ENCODE results near the gene BMPR2. TPM values are rescaled to one million over a fixed set of nuclear protein-coding genes. Genes with fewer than 3 reads are reported as not detected.

Gene BMPR2
- total RNA-seq, 1 donor from 2014 or later = 11.8 TPM

GRCh38 chr2:202423139-202423538 is 47.0 kb downstream of the BMPR2 start:
- Histone ChIP-seq H3K4me2 (no peak overlapping the region), H3K27ac (no peak overlapping the region), H3K36me3 (no peaks in the 10 kb centered on the region), H3K4me1 (peaks cover 7% of the 10 kb centered on the region), H3K9me3 (ENCODE audit: low read depth) (no peaks in the 10 kb centered on the region), H2AFZ (replicated peaks) (no peak overlapping the region), H3K79me2 (ENCODE audit: low read depth) (peaks cover 29% of the 10 kb centered on the region), H3K27me3 (no peaks in the 10 kb centered on the region), H3K4me3 (no peak overlapping the region), H4K20me1 (ENCODE audit: low read depth) (no peaks in the 10 kb centered on the region), H3F3A (ENCODE audit: low read depth) (no peaks in the 10 kb centered on the region), H3K9ac (no peak overlapping the region)
- H3K27me3 Mint-ChIP-seq (ENCODE audit: insufficient read depth, low read depth) = no peaks in the 10 kb centered on the region
- H3K36me3 Mint-ChIP-seq = peaks cover 8% of the 10 kb centered on the region
- TF ChIP-seq EZH2 (IDR thresholded peaks at IDR 0.05) = no peak
- TF ChIP-seq CTCF (IDR thresholded peaks at IDR 0.05) = no peak
- TF ChIP-seq EZH2phosphoT487 (IDR thresholded peaks at IDR 0.05) = no peak
- no peak for DNase-seq (ENCODE audit: low spot score)
- H3K9me3 Mint-ChIP-seq = no peaks in the 10 kb centered on the region
- no peak overlapping the region for H3K27ac Mint-ChIP-seq
- H3K4me1 Mint-ChIP-seq = peaks cover 7% of the 10 kb centered on the region
- no peak overlapping the region for H3K4me3 Mint-ChIP-seq

- Histone ChIP-seq H3K36me3 (no peaks in the 10 kb centered on the region), H2AFZ (replicated peaks) (no peak overlapping the region), H3K79me2 (ENCODE audit: low read depth) (peaks cover 18% of the 10 kb centered on the region), H3K9ac (no peak overlapping the region), H3K4me2 (no peak overlapping the region), H3K27me3 (no peaks in the 10 kb centered on the region), H3K4me1 (no peaks in the 10 kb centered on the region), H3K27ac (no peak overlapping the region), H3K9me3 (ENCODE audit: low read depth) (no peaks in the 10 kb centered on the region), H3K4me3 (no peak overlapping the region), H4K20me1 (ENCODE audit: low read depth) (no peaks in the 10 kb centered on the region), H3F3A (ENCODE audit: low read depth) (no peaks in the 10 kb centered on the region)
- Mint-ChIP-seq H3K9me3 (no peaks in the 10 kb centered on the region), H3K4me1 (peaks cover 3% of the 10 kb centered on the region), H3K36me3 (peaks cover 12% of the 10 kb centered on the region), H3K4me3 (no peak overlapping the region), H3K27ac (no peak overlapping the region), H3K27me3 (ENCODE audit: insufficient read depth, low read depth) (no peaks in the 10 kb centered on the region)
- TF ChIP-seq EZH2 (IDR thresholded peaks at IDR 0.05) (no peak), EZH2phosphoT487 (IDR thresholded peaks at IDR 0.05) (no peak), CTCF (IDR thresholded peaks at IDR 0.05) (no peak)
- DNase-seq (ENCODE audit: low spot score) = no peak
These were observed 48.9 kb downstream of the BMPR2 start for GRCh38 chr2:202425036-202425435.

DNA sequence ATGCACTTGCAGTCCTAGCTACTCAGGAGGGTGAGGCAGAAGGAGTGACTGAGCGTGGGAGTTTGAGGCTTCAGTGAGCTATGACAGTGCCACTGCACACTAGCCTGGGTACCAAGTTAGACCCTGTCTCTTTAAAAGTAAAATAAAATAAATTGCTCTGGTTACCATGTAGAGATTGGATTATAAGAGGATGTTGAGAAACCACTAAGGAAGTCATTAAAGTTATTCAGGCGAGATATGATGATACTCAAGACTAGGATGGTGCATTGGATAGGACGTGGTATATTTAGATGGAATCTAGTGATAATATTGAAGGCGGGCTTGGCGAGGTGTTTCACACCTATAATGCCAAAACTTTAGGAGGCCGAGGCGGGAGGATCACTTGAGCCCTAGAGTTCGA is 50.6 kb downstream of the BMPR2 start:
- Histone ChIP-seq H3K27ac (no peak overlapping the region), H2AFZ (replicated peaks) (no peak overlapping the region), H3K79me2 (ENCODE audit: low read depth) (peaks cover 15% of the 10 kb centered on the region), H3F3A (ENCODE audit: low read depth) (no peaks in the 10 kb centered on the region), H4K20me1 (ENCODE audit: low read depth) (no peaks in the 10 kb centered on the region), H3K4me3 (no peak overlapping the region), H3K9ac (no peak overlapping the region), H3K36me3 (no peaks in the 10 kb centered on the region), H3K27me3 (no peaks in the 10 kb centered on the region), H3K4me1 (no peaks in the 10 kb centered on the region), H3K9me3 (ENCODE audit: low read depth) (no peaks in the 10 kb centered on the region), H3K4me2 (no peak overlapping the region)
- Mint-ChIP-seq H3K36me3 (peaks cover 12% of the 10 kb centered on the region), H3K4me3 (no peak overlapping the region), H3K4me1 (no peaks in the 10 kb centered on the region), H3K27ac (no peak overlapping the region), H3K9me3 (no peaks in the 10 kb centered on the region), H3K27me3 (ENCODE audit: insufficient read depth, low read depth) (no peaks in the 10 kb centered on the region)
- no peak for DNase-seq (ENCODE audit: low spot score)
- TF ChIP-seq EZH2phosphoT487 (IDR thresholded peaks at IDR 0.05) = no peak
- no peak for TF ChIP-seq EZH2 (IDR thresholded peaks at IDR 0.05)
- TF ChIP-seq CTCF (IDR thresholded peaks at IDR 0.05) = no peak
